Measurements from ENCODE around the gene PALLD.

The PALLD gene

DNA sequence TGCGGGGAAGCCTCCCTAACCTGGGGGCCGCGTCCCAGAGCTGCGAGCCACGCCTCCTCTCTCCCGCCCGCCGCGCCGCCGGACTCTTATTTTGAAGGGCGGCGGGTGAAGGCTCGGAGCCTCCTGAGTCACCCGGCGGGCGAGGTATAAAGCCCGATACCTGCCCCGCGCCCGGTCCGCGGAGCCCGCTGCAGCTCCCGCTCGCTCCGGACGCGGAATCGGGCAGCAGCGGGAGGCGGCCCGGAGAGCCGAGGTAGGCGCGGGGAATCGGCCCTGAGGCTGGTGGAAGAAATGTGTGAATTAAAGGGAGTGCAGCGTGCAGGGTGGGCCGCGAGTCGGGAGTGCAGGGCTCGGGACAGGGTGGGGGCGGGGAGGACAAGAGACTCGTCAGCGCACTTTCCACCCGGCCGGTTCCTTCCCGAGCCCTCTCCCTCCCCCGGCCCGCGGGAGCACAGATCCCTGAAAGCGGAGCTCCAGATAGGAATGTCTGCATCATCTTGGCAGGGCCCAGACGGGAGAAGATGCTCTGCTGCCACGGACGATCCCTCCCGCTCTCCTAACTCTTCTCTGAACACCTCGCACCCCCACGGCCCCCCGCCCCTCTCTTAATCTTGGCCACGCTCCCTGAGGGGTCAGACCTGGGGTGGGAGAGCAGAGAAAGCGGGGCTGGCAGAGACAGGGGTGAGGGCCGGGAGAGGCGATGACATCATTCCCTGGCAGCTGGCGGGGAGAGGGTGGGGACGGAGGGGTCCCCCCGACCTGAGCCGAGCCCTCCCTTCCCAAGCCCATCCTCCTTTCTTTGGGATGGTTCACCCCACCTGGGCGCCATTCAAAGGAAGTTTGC lies 335.3 kb downstream of the PALLD start:
- DNase-seq (ENCODE audit: low read depth): no peak

- DNase-seq (ENCODE audit: low read depth): no peak
Measured at GRCh38 chr4:168832763-168833575, 336.1 kb downstream of the PALLD start.

GRCh38 chr4:168833881-168834280 lies 337.0 kb downstream of the PALLD start:
- no peak for DNase-seq (ENCODE audit: low read depth)

DNA sequence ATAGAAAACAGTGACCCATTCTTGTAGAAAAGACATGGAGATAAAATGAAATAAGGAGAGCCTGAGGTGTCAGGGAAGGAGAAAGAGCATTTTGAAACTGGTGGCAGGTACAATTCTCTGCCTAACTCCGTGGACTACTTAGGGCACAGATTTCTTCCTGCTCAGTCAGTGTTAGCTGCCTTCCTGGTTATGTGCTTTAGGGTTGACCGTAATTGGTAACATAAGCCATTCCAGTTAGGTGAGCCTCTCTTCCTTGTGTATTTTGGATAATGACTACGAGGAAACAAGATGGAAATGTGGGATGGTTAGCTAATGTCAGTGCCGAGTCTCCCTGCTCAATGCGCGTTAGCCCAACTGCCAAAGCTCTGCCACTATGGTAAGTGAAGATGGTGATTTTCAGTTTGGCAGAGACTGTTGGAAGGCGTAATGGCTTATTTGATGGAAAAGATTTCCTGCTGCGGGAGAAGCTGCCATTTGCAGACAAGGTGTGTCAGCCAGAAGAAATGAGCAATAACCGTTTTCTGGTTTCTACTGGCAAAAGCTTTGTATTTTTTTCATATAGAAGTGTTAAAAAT lies 339.1 kb downstream of the PALLD start:
- DNase-seq (ENCODE audit: low read depth): no peak

- DNase-seq (ENCODE audit: low read depth): no peak
Measured at GRCh38 chr4:168836490-168836889, 339.6 kb downstream of the PALLD start.

GRCh38 chr4:168837922-168838321 lies 341.1 kb downstream of the PALLD start:
- DNase-seq (ENCODE audit: low read depth): no peak

DNA sequence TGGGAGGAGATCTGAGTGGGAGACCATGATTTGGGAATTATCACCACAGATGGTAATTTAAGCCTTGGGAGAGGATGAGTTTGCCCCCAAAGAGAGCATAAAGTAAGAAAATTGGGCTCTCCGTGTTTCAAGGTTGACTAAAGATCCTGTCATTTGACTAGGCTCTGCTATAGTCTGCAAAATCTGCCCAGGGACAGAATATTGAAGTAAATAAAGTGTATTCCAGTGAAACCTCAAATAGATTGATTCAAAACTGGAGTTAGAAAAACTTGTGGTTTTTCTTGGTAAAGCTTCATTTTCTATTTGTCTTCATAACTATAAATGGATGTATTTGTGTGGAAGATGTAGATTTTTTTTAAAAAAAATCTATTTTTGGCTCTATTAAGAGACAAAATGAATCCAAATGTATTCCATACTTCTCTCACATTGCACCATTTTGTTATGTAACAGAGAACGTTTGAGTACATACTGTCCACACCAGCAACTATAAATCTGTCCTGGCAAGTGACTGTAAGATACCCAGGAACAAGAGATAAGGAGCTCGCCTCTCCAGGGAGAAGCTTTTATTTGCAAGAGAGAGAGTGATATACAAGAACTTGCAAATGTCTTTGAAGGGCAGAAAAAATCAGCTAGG lies 343.0 kb downstream of the PALLD start:
- DNase-seq (ENCODE audit: low read depth): no peak

- DNase-seq (ENCODE audit: low read depth): no peak
Measured at GRCh38 chr4:168840392-168840763, 343.5 kb downstream of the PALLD start.

DNA sequence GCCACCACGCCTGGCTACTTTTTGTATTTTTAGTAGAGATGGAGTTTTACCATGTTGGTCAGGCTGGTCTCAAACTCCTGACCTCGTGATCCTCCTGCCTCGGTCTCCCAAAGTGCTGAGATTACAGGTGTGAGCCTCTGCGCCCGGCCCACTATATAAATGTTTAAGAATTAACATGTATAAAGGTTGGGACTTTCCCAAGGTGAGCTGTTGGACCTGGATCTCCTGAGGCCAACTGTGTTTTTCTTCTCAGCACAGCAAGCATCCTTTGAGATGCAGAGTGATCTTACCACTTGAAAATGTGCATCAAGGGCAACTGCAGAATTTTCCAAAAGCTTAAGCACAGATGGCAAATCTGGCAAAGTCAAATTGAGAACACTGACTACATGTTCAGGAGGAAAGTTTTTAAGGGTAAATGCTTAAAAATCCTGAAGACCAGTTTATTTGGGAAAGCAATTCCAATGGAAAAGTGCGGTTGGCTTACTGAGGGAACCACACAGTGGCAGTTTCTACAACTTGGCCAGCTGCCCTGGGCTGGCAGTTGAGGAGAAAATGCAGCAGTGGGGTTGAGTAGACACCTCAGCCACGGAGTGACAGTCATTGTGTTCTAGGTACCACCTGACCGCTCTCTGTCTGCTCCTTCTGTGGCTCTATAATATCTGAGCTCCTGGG lies 344.3 kb downstream of the PALLD start:
- DNase-seq (ENCODE audit: low read depth): no peak

DNA sequence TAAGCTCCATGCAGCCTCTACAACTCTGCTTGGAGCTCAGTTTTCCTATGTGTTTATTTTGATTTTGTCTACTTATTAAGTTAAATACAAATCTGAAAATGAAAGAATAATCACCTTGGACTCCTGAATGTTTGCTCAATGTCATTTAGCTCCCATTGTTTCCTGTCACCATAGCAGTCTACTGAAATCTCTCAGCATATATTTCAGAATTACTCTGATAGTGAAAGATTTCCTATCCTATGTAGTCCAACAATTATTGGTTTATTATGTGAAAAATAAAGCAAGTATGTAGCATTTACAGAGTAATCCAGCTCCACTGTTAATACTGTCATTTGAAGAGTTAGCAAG lies 344.8 kb downstream of the PALLD start:
- no peak for DNase-seq (ENCODE audit: low read depth)

GRCh38 chr4:168842186-168842585 lies 345.3 kb downstream of the PALLD start:
- no peak for DNase-seq (ENCODE audit: low read depth)

DNA sequence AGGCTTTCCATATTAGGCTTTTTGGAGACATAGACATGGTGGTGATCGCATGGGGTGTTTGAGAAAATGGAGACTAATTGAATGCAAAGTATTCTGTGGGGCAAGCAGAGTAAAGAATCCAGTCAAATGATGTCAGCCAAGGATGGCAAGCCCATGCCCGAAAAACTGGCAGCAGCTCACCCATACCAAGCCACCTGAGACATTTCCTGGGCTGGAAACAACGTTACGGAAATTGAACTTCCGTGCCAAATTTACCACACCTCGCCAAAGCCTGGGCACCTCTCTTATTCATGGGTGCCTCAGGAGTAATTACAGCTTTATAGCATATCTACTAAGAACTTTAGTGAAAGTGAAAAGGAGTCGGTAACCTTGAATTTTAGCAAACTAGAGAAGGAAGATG lies 346.8 kb downstream of the PALLD start:
- no peak for DNase-seq (ENCODE audit: low read depth)

- no peak for DNase-seq (ENCODE audit: low read depth)
Measured at GRCh38 chr4:168844353-168845049, 347.6 kb downstream of the PALLD start.

- DNase-seq (ENCODE audit: low read depth): no peak
Measured at GRCh38 chr4:168845897-168846296, 349.0 kb downstream of the PALLD start.

- DNase-seq (ENCODE audit: low read depth): no peak
Measured at GRCh38 chr4:168846414-168846813, 349.6 kb downstream of the PALLD start.

DNA sequence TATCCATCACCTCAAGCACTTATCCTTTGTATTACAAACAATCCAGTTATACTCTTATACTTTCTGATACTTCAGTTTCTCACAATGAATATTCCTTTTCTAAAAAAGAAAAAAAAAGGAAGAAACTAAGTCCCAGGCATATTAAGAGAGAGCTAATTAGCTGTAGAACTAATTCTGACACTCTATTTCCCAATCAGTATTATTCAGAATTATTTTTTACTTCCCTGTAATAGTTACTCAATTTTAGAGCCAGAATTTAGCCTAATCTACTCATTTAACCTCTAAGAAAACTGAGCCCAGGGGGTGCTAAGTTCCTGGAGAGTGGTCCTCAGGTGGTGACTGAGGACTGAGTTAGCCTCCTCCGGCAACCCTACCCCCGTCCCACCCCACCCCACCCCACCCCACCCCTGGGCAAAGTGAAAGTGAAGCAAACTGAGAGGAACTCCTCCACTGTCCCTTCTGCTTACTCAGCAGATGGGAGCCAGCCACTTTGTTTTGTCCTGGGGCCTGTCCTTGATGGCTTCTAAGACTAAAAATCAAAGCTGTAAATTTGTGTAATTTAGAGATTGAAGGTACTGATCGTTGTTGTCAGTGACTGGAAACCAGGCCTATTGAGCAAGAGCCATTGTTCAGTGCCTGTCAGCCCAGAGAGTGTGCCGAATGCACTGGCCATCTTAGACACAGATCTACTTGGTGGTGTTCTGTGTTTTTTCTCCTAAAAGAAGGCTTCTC lies 351.1 kb downstream of the PALLD start:
- no peak for DNase-seq (ENCODE audit: low read depth)

GRCh38 chr4:168849030-168849675 lies 352.3 kb downstream of the PALLD start:
- DNase-seq (ENCODE audit: low read depth): no peak

- DNase-seq (ENCODE audit: low read depth): no peak
Measured at GRCh38 chr4:168849997-168850396, 353.1 kb downstream of the PALLD start.

DNA sequence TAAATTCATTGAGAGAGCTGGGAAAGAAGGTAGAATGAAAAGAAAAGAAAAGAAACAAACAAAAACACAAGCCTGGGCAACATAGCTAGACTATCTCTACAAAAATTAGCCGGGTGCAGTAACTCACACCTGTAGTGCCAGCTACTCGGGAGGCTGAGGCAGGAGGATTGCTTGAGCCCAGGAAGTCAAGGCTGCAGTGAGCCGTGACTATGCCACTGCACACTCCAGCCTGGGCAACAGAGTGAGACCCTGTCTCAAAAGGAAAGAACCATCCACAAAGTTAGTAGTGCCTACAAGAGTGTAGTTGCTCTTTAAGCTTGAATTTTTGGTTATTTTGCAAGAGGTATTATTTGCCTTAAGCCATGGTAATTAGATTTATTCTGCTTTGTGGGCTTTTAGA lies 355.5 kb downstream of the PALLD start:
- DNase-seq (ENCODE audit: low read depth): no peak

Data from HS-27A (cell line).